SH-SY5Y (cell line): Measurements from ENCODE around the gene SELENOK.

ENCODE experiments used
- GATA2 ChIP-seq: IDR thresholded peaks from 2 replicates; pipeline ENCODE4 v1.6.1; 2011; ENCODE audit warnings: mild to moderate bottlenecking, low read depth, low read length
- GATA3 ChIP-seq: IDR thresholded peaks from 2 replicates; pipeline ENCODE4 v1.6.1; 2011; ENCODE audit warnings: low read depth, mild to moderate bottlenecking, low read length, moderate library complexity

The SELENOK gene

GRCh38 chr3:53837331-53837730 lies 54.3 kb downstream of the SELENOK start:
- TF ChIP-seq GATA3 (no peak), GATA2 (no peak)

- TF ChIP-seq GATA2 (no peak), GATA3 (no peak)
These were observed 55.4 kb downstream of the SELENOK start for GRCh38 chr3:53836084-53836872.

GRCh38 chr3:53835257-53835656 lies 56.4 kb downstream of the SELENOK start:
- TF ChIP-seq GATA2 (no peak), GATA3 (no peak)

GRCh38 chr3:53834429-53835095 lies 57.1 kb downstream of the SELENOK start:
- TF ChIP-seq GATA2 (no peak), GATA3 (no peak)
